Measurements from ENCODE around the gene RABAC1.

RABAC1 gene

GRCh38 chr19:41928754-41929535 is 30.2 kb downstream of the RABAC1 start:
- peak; percentile 46 for DNase-seq (ENCODE audit: low spot score)

DNA sequence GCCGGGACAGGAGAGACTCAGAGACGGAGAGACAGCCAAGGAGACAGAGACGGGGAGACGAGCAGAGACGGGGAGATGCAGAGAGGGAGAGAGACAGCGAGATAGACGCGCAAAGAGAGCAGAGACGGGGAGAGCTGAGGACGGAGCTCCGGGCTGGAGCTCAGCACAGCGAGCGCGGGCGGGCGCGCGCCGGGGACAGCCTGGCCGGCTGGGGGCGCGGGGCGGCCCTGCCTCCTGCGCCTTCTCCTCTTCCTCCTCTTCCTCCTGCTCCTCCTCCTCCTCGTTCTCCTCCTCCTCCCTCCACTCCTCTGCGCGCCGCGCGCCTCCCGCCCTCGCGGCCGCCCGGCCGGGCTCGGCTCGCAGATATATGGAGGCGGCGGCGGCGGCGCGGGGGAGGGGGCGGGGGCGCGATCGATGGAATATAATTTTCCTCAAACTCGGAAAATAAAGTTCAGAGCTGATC is 30.9 kb downstream of the RABAC1 start, which contains the start of gene ERFL:
TSS of gene ERFL (minus strand) at position 229 of the 463 bp plus-strand sequence. CDS start 15,530 bp downstream, outside the sequence.
- DNase-seq (ENCODE audit: low spot score): no peak

DNA sequence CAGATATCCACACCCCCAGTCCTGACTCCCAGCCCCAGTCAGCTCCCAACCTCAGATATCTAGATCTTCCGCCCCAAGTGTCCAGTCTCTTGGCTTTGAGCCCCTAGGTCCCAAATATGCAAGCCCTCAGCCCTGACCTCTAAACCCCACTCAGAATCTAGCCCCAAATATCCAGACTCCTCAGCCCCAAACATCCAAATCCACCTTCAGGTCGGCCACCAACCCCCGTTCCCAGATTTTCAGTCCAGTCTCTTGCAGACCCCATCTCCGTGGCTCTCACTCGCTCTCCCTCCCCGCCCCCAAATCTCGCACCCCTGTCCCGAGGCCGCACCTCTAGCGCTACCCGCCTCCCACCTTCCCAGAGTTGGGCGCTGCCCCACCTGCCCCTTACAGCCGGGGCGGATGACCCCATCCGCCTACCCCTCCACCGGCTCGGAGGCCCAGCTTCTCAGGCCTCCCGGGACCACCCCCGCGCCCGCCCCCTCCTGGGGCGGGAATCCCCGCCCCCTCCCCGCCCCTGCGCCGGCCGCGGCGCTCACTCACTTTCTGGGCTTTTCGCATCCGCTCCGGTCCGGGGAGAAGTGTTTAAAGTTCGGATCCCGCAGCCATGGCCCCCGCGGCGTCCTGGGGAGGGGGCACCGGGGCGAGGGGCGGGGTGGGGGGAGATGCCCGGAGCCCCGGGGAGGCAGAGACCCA is 31.5 kb downstream of the RABAC1 start:
- DNase-seq (ENCODE audit: low spot score): no peak

DNA sequence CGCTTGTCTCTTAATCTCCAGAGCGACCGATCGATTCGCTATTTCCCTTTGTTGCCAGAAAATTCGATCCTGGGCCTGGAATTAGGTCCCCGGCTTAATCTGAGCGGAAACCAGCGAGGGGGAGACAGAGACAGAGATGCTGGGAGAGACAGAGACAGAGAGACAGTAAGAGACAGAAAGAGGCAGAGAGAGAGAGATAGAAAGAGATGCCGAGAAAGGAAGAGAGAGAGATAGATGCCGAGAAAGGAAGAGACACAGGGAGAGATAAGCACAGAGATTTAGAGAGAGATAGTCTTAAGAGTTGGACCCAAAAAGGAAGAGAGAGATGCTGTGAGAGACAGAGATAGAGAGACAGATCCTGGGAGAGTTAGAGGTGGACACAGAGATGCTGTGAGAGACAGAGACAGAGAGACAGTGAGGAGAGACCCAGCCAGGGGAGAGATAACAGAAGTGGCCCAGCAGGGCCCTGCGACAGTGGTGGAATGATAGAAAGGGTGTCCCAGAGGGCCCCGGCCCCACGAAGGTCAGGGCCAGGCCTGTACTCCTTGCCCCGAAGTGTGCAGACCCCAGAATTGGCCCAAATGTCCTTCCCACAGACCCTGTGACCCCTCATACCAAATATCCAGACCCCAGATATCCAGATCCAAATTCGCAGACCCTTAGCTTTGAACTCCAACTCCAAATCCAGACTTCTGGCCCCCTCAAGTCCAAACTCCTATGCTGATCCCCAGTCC is 32.2 kb downstream of the RABAC1 start:
- DNase-seq (ENCODE audit: low spot score): no peak

- DNase-seq (ENCODE audit: low spot score): no peak
These were observed 32.9 kb downstream of the RABAC1 start for GRCh38 chr19:41926028-41926762.

- no peak for DNase-seq (ENCODE audit: low spot score)
These were observed 33.7 kb downstream of the RABAC1 start for GRCh38 chr19:41925208-41926003.

GRCh38 chr19:41924151-41925145 is 34.7 kb downstream of the RABAC1 start:
- no peak for DNase-seq (ENCODE audit: low spot score)

DNA sequence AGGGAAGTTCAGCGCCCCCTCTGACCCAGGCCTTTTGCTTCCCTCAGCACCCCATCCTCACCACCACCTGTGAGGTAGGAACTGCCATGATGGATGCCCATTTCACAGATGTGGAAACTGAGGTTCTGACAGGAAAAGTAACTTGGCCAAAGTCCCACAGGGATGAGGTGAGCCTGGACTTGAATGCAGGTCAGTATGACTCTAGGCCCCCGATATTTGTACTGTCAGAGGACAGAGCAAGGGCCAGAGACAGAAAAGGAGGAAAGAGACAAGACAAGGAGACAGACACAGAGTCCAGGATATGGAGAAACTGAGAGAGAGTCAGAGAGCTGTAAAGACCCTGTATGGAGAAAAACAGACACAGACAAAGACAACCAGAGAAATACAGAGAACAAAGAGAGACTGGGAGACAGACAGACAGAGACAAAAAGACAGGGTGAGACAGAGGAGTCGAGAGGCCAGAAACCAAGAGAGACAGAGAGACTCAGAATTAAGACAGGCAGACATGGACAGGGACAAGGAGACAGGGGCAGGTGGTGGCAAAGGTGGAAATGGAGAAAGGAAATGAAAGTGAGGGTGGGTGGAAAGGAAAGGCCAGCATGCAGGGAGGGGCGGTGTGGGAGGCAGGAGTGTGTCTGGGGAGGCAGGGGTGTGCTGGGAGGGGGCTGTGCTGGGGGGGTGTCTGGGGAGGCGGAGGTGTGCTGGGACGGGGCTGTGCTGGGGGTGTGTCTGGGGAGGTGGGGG is 35.9 kb downstream of the RABAC1 start:
- DNase-seq (ENCODE audit: low spot score): no peak

DNA sequence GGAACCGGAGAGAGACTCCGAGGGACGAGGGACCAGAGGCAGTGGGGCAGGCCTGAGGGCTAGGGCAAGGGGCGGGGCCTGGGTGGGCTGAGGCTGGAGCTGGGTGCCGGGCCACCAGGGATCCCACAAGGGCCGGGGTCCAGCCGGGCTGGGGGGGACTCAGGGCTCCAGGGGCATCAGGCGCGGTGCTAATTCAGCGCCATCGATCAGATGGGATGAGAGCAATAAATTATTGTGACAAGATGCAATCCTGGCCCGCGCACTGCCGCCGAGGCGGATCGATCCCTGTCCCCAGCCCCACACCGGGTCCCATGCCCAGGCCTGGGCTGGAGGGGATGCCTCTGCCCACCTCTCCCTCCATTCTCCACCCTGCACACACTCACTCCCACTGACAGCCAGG is 36.5 kb downstream of the RABAC1 start:
- DNase-seq (ENCODE audit: low spot score): no peak

DNA sequence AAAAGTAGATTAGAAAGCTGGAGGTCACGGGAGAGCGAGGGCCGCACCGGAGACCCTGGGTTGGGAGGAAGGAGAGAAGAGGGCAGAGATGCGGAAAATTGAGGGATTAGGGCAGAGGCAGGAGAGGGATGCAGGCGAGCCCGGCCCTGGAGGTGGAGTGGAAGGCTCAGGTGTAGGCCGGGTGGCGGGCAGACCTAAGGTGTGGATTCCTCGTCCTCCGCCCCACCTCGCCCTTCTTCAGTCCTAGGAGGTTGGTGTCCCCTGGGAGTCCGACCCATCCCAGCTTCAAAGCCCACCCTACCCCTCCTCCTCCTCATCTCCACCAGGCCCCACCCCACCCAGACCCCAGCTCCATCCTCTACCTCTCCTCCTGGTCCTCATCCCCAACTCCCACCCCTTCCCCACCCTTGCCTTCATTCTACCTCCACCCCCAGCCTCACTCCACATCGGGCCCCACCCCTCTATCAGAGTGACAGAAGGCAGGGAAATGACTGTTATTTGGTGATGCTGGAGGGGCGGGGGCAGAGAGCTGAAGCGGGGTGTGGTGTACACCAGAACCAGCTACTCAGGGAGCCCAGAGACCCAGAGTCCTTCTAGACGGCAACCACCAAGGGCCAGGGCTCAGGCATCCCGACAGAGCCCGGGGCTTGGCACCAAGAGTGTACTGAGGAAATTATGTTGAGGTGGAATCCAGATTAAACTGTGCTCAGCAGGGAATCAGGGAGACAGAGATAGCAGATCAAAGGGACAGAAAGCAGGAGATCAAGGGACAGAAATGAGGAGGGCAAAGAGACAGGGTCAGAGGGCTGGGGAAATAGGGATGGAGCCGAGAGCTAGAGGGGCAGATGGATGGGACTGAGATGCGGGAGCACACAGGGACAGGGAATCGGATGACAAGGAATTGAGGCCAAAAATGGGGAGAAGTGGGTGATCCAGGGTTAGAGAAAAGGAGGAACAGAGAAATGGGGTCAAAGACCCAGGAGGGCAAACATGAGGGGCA is 37.2 kb downstream of the RABAC1 start:
- DNase-seq (ENCODE audit: low spot score): no peak

DNA sequence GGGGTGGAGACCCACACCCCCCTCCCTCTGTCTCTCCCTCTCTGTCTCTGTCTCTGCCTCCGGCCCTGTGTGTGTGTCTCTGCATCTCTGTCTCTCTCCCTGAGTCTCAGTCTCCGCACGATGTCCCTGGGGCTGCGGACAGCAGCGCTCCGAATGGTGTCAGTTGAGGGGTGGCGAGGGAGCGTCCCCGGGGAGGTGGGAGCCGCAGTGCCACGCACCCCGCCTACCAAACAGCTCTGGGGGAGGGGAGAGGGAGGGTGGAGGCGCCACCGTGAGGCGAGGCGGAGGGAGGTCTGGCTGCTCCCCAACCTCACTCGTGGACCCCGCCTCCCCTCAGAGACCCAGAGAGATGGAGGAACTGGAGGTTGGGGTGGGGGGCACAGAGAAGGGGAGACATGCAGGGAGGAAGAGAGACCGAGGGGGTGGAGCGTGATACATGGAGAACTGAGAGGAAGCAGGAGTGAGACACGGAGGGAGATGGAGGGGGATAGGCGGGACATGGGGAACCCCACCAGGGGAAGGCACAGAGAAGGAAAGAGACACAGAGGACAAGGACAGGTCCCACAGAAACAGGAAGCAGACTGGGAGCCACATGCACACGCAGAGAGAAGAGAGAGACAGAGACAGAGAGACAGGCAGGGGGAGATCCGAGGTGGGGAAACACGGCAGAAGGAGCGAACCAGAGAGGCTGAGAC is 38.1 kb downstream of the RABAC1 start:
- no peak for DNase-seq (ENCODE audit: low spot score)

DNA sequence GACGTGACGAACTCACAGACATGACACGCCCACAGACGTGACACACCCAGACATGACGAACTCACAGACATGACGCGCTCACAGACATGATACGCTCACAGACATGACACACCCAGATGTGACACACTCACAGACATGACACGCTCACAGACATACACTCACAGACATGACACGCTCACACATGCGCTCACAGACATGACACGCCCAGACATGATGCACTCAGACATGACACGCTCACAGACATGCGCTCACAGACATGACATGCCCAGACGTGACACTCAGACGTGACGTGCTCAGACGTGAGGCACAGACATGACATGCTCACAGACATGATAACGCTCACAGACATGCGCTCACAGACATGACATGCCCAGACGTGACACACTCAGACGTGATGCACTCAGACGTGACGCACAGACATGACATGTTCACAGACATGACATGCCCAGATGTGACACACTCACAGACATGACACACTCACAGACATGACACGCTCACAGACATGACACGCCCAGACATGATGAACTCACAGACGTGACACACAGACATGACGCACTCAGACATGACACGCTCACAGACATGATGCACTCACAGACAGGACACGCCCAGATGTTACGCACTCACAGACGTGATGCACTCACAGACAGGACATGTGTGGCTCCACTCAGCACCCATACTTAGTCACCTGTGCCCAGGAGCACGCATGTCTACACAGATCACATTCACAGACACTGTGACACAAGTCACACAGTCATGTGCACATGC is 39.0 kb downstream of the RABAC1 start:
- DNase-seq (ENCODE audit: low spot score): no peak

DNA sequence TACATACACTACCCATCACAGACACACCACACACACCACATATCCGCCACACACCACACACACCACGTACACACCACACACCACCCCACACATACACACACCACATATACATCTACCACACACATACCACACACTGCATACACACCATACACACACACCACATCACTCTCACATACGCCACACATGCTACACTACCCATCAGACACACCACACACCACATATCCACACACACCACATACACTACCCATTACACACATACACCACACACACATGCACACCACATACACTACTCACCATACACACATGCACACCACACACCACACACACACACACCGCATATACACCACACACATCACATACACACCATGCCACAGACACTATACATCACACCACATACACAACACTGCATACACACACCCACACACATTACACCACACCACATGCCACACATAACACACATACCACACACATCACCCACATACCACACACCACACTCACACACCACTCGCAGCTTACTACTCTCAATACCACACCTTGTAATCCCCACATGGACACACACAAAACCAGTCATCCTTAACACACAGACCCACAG is 40.4 kb downstream of the RABAC1 start:
- no peak for DNase-seq (ENCODE audit: low spot score)

DNA sequence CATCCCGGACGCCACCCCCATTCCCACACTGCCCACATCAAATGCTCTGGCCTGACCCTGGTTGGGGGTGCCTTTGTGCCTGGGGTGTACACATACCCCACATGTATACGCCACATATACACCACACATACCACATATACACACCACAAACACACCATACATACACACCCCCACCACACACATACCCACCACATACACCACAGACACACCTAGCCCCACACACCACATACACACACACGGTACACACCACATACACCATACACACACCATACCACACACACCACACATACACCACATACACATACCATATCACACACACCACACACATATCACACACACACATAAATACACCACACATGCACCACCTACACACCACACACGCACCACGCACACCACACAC is 41.0 kb downstream of the RABAC1 start:
- no peak for DNase-seq (ENCODE audit: low spot score)

GRCh38 chr19:41917676-41918075 is 41.4 kb downstream of the RABAC1 start:
- DNase-seq (ENCODE audit: low spot score): no peak

GRCh38 chr19:41915776-41916414 is 43.2 kb downstream of the RABAC1 start:
- DNase-seq (ENCODE audit: low spot score): no peak

Measured in SW480 (cell line).